H9 (cell line): ENCODE data around the gene RUBCN. TPM values are rescaled to one million over a fixed set of nuclear protein-coding genes. Genes with fewer than 3 reads are reported as not detected.

ENCODE experiments used
- DNase-seq: peaks from one replicate; pipeline ENCODE4 v3.0.0-alpha.2; 2017
- H2AFZ ChIP-seq: one replicate; pipeline ENCODE4 v1.6.1; 2013; ENCODE audit warnings: mild to moderate bottlenecking, low read length, control low read depth, moderate library complexity
- H2AK5ac ChIP-seq: 2 replicates; pipeline ENCODE4 v1.6.1; 2013; ENCODE audit warnings: low read length, control low read depth, mixed read lengths; ENCODE audit not compliant: insufficient read length
- H2BK120ac ChIP-seq: one replicate; pipeline ENCODE4 v1.6.1; 2013; ENCODE audit warnings: low read depth, mild to moderate bottlenecking, low read length, control low read depth, inconsistent platforms; ENCODE audit not compliant: poor library complexity, severe bottlenecking
- H2BK12ac ChIP-seq: 2 replicates; pipeline ENCODE4 v1.6.1; 2013; ENCODE audit warnings: low read length, control low read depth, mixed read lengths, low read depth; ENCODE audit not compliant: insufficient read length
- H2BK15ac ChIP-seq: 2 replicates; pipeline ENCODE4 v1.6.1; 2013; ENCODE audit warnings: low read depth, low read length, control low read depth
- H2BK20ac ChIP-seq: one replicate; pipeline ENCODE4 v1.6.1; 2013; ENCODE audit warnings: low read depth, mild to moderate bottlenecking, low read length, control low read depth, inconsistent platforms; ENCODE audit not compliant: poor library complexity, severe bottlenecking
- H2BK5ac ChIP-seq: 2 replicates; pipeline ENCODE4 v1.6.1; 2013; ENCODE audit warnings: low read length, control low read depth, mixed read lengths; ENCODE audit not compliant: insufficient read length
- H3K14ac ChIP-seq: 2 replicates; pipeline ENCODE4 v1.6.1; 2013; ENCODE audit warnings: low read length, control low read depth; ENCODE audit not compliant: insufficient read depth
- H3K18ac ChIP-seq: 2 replicates; pipeline ENCODE4 v1.6.1; 2013; ENCODE audit warnings: low read depth, mild to moderate bottlenecking, mixed read lengths, low read length, control low read depth; ENCODE audit not compliant: insufficient read length
- H3K23ac ChIP-seq: 2 replicates; pipeline ENCODE4 v1.6.1; 2013; ENCODE audit warnings: low read length, control low read depth, mixed read lengths, low read depth; ENCODE audit not compliant: insufficient read length
- H3K23me2 ChIP-seq: 2 replicates; pipeline ENCODE4 v1.6.1; 2013; ENCODE audit warnings: low read depth, mild to moderate bottlenecking, mixed read lengths, low read length, control low read depth; ENCODE audit not compliant: insufficient read length, poor library complexity, severe bottlenecking
- H3K27ac ChIP-seq: 2 replicates; pipeline ENCODE4 v1.5.1; 2013; ENCODE audit warnings: low read length, control low read depth, mixed read lengths, low read depth; ENCODE audit not compliant: insufficient read length
- H3K27me3 ChIP-seq: 2 replicates; pipeline ENCODE4 v1.6.1; 2013; ENCODE audit warnings: low read length, control low read depth, inconsistent platforms; ENCODE audit not compliant: insufficient read depth
- H3K4ac ChIP-seq: 2 replicates; pipeline ENCODE4 v1.6.1; 2013; ENCODE audit warnings: low read depth, mild to moderate bottlenecking, control low read depth, inconsistent platforms, low read length, moderate library complexity
- H3K4me1 ChIP-seq: 2 replicates; pipeline ENCODE4 v1.6.1; 2013; ENCODE audit warnings: low read length, control low read depth, inconsistent platforms; ENCODE audit not compliant: insufficient read depth
- H3K4me2 ChIP-seq: 2 replicates; pipeline ENCODE4 v1.6.1; 2013; ENCODE audit warnings: low read length, control low read depth, mixed read lengths; ENCODE audit not compliant: insufficient read length, insufficient read depth
- H3K56ac ChIP-seq: 2 replicates; pipeline ENCODE4 v1.6.1; 2013; ENCODE audit warnings: low read depth, mild to moderate bottlenecking, mixed read lengths, low read length, control low read depth; ENCODE audit not compliant: insufficient read length
- H3K79me1 ChIP-seq: 2 replicates; pipeline ENCODE4 v1.6.1; 2013; ENCODE audit warnings: low read depth, mild to moderate bottlenecking, moderate library complexity, low read length, control low read depth, inconsistent platforms; ENCODE audit not compliant: insufficient read depth, poor library complexity, severe bottlenecking
- H3K79me2 ChIP-seq: 2 replicates; pipeline ENCODE4 v1.6.1; 2013; ENCODE audit warnings: low read length, control low read depth, inconsistent platforms; ENCODE audit not compliant: insufficient read depth
- H3K9ac ChIP-seq: 2 replicates; pipeline ENCODE4 v1.6.1; 2013; ENCODE audit warnings: low read length, control low read depth, mixed read lengths; ENCODE audit not compliant: insufficient read length; ENCODE audit errors: extremely low read depth
- H3K9me3 ChIP-seq: one replicate; pipeline ENCODE4 v1.6.1; 2013; ENCODE audit warnings: low read depth, low read length, inconsistent platforms; ENCODE audit not compliant: control insufficient read depth
- H3T11ph ChIP-seq: one replicate; pipeline ENCODE4 v1.6.1; 2013; ENCODE audit warnings: mild to moderate bottlenecking, low read length, control low read depth, inconsistent platforms
- H4K20me1 ChIP-seq: one replicate; pipeline ENCODE4 v1.6.1; 2013; ENCODE audit not compliant: control insufficient read depth, insufficient read length, insufficient read depth
- H4K5ac ChIP-seq: 2 replicates; pipeline ENCODE4 v1.6.1; 2013; ENCODE audit warnings: low read depth, mild to moderate bottlenecking, mixed read lengths, low read length, control low read depth; ENCODE audit not compliant: insufficient read length
- H4K8ac ChIP-seq: replicated peaks from 2 replicates; pipeline ENCODE4 v1.6.1; 2013; ENCODE audit warnings: low read length, control low read depth, mixed read lengths, low read depth; ENCODE audit not compliant: insufficient read length
- H4K91ac ChIP-seq: 2 replicates; pipeline ENCODE4 v1.6.1; 2013; ENCODE audit warnings: low read depth, mild to moderate bottlenecking, moderate library complexity, mixed read lengths, low read length, control low read depth; ENCODE audit not compliant: insufficient read length
- H3K27ac Mint-ChIP-seq, 3 experiments: 2 replicates in 2 of 3; 3 replicates in 1 of 3; pipeline ENCODE4 v1.8.0; 2020 to 2021; ENCODE audit warnings: mixed read lengths in 3 of 3, mild to moderate bottlenecking in 1 of 3, moderate library complexity in 1 of 3
- H3K27me3 Mint-ChIP-seq: 2 replicates; pipeline ENCODE4 v1.8.0; 2021; ENCODE audit warnings: low read depth, mild to moderate bottlenecking, moderate library complexity, mixed read lengths
- H3K36me3 Mint-ChIP-seq, 3 experiments: 2 replicates in 2 of 3; 3 replicates in 1 of 3; pipeline ENCODE4 v1.8.0; 2020 to 2021; ENCODE audit warnings: low read depth in 3 of 3, mixed read lengths in 3 of 3; ENCODE audit not compliant: insufficient read depth in 1 of 3
- H3K4me1 Mint-ChIP-seq, 2 experiments: 2 replicates each; pipeline ENCODE4 v1.8.0; 2020; ENCODE audit warnings: mixed read lengths in 2 of 2
- H3K4me3 Mint-ChIP-seq, 2 experiments: 2 replicates in 1 of 2; 3 replicates in 1 of 2; pipeline ENCODE4 v1.8.0; 2020 to 2021; ENCODE audit warnings: mild to moderate bottlenecking in 2 of 2, mixed read lengths in 2 of 2, moderate library complexity in 1 of 2
- H3K9me3 Mint-ChIP-seq, 2 experiments: 2 replicates in 1 of 2; 3 replicates in 1 of 2; pipeline ENCODE4 v1.8.0; 2020; ENCODE audit warnings: mild to moderate bottlenecking in 2 of 2, mixed read lengths in 2 of 2, moderate library complexity in 1 of 2
- WGBS: extraction: QIAGEN DNeasy Blood & Tissue Kit; methylation state at CpG from one replicate; pipeline ENCODE4 v1.1.7; 2013; ENCODE audit warnings: missing lambda C conversion rate, low lambda C conversion rate, mixed read lengths; ENCODE audit not compliant: insufficient read length; ENCODE audit errors: extremely low coverage; 5-methylcytosine and 5-hydroxymethylcytosine counted together
- total RNA-seq: library from RNA; stranded (reverse); gene quantifications from 2 replicates; pipeline ENCODE4 v1.2.1, GENCODE V29; 2021
- TF ChIP-seq, protein P1 (sequence below): fragments of 200-600 bp; sonication (generic); conservative IDR thresholded peaks from 3 replicates; pipeline ENCODE4 v1.8.0; 2021; ENCODE audit warnings: antibody characterized with exemption, mild to moderate bottlenecking

Gene RUBCN
- total RNA-seq, 1 experiment from 2014 or later, result 17.7 TPM

DNA sequence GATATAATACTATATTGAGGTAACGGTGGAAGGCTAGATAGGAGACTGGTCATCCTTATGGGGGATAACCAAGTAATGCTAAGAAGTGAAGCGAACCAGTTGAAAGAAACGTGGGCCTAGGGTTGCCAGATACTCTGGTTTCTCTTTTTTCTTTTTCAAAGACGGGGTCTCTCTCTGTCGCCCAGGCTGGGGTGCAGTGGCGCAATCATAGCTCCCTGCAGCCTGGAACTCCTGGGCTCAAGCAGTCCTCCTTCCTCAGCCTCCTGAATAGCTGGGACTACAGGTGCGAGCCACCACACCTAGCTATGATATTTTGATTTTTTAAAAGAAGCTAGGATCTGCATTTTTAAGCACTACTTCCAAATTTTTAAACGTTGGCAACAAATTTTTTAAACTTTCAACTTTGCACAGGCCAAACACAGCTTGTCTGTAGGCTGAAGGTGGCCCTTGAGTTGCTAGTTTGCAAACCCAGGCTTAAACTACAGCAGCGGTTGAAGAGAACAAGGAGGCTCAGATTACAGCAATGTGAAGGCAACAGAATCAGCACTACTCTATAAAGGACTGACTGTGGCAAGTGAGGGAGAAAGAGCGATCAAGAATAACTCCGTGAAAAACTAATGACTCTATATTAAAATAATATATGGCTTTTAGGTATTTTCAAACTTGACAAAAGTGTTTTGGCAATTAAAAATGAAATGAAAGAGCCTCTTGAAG lies 1.2 kb upstream of the RUBCN start:
- WGBS, result no CpG with 5 or more reads among the region's 11 CpGs
- Histone ChIP-seq H3K4me2 (peak overlapping the region; percentile 94), H4K5ac (no peak overlapping the region), H3K56ac (no peak overlapping the region), H2BK5ac (no peak overlapping the region), H3K4me1 (no peaks in the 10 kb centered on the region), H3K14ac (no peak overlapping the region), H4K8ac (no peak overlapping the region), H2AK5ac (no peak overlapping the region), H3K23ac (no peak overlapping the region), H2BK120ac (no peak overlapping the region), H2AFZ (no peak overlapping the region), H4K20me1 (peaks cover 2% of the 10 kb centered on the region), H3K23me2 (peaks cover 10% of the 10 kb centered on the region), H2BK12ac (no peak overlapping the region), H4K91ac (no peak overlapping the region), H3K27ac (no peak overlapping the region), H3K79me2 (no peaks in the 10 kb centered on the region), H3K9ac (peak overlapping the region; percentile 81), H2BK15ac (no peak overlapping the region), H3K4ac (no peak overlapping the region), H3K9me3 (no peaks in the 10 kb centered on the region), H3K27me3 (no peaks in the 10 kb centered on the region), H2BK20ac (no peak overlapping the region), H3K18ac (no peak overlapping the region), H3T11ph (no peak overlapping the region), H3K79me1 (no peaks in the 10 kb centered on the region)
- Mint-ChIP-seq H3K4me1 (peaks cover 13 to 14% of the 10 kb centered on the region in 2 experiments), H3K36me3 (no peaks in the 10 kb centered on the region), H3K9me3 (no peaks in the 10 kb centered on the region), H3K4me3 (peak overlapping the region; percentile 84 to 91), H3K27me3 (no peaks in the 10 kb centered on the region), H3K27ac (no peak overlapping the region)
- DNase-seq, result no peak
- TF ChIP-seq, protein P1, sequence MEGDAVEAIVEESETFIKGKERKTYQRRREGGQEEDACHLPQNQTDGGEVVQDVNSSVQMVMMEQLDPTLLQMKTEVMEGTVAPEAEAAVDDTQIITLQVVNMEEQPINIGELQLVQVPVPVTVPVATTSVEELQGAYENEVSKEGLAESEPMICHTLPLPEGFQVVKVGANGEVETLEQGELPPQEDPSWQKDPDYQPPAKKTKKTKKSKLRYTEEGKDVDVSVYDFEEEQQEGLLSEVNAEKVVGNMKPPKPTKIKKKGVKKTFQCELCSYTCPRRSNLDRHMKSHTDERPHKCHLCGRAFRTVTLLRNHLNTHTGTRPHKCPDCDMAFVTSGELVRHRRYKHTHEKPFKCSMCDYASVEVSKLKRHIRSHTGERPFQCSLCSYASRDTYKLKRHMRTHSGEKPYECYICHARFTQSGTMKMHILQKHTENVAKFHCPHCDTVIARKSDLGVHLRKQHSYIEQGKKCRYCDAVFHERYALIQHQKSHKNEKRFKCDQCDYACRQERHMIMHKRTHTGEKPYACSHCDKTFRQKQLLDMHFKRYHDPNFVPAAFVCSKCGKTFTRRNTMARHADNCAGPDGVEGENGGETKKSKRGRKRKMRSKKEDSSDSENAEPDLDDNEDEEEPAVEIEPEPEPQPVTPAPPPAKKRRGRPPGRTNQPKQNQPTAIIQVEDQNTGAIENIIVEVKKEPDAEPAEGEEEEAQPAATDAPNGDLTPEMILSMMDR, result no peak
